Epidermal melanocyte (primary cell): ENCODE measurements around the gene PXMP2.

ENCODE experiments used
- DNase-seq: peaks from one replicate; pipeline ENCODE4 v3.0.0; 2011; ENCODE audit warnings: low spot score; ENCODE audit not compliant: insufficient read length

The PXMP2 gene

GRCh38 chr12:132720606-132721345 is 33.4 kb downstream of the PXMP2 start:
- DNase-seq: no peak

- DNase-seq: no peak
These were observed 35.8 kb downstream of the PXMP2 start for GRCh38 chr12:132723015-132723763.

GRCh38 chr12:132723764-132724140 is 36.4 kb downstream of the PXMP2 start:
- DNase-seq: no peak

- peak; percentile 76 for DNase-seq
These were observed 37.3 kb downstream of the PXMP2 start for GRCh38 chr12:132724506-132725241.

GRCh38 chr12:132726386-132726785 is 39.0 kb downstream of the PXMP2 start:
- no peak for DNase-seq

- no peak for DNase-seq
These were observed 39.9 kb downstream of the PXMP2 start for GRCh38 chr12:132727091-132727794.

- DNase-seq: no peak
These were observed 41.1 kb downstream of the PXMP2 start for GRCh38 chr12:132728502-132728901.

- no peak for DNase-seq
These were observed 42.3 kb downstream of the PXMP2 start for GRCh38 chr12:132729541-132730320.

GRCh38 chr12:132730353-132730752 is 43.0 kb downstream of the PXMP2 start:
- no peak for DNase-seq

- no peak for DNase-seq
These were observed 44.2 kb downstream of the PXMP2 start for GRCh38 chr12:132731574-132731973.

- no peak for DNase-seq
These were observed 46.8 kb downstream of the PXMP2 start for GRCh38 chr12:132734206-132734605.

- DNase-seq: no peak
These were observed 48.1 kb downstream of the PXMP2 start for GRCh38 chr12:132735496-132735895.

GRCh38 chr12:132736378-132736777 is 49.0 kb downstream of the PXMP2 start:
- no peak for DNase-seq

- DNase-seq: no peak
These were observed 49.5 kb downstream of the PXMP2 start for GRCh38 chr12:132736913-132737312.

- no peak for DNase-seq
These were observed 52.4 kb downstream of the PXMP2 start for GRCh38 chr12:132739600-132740312.

GRCh38 chr12:132740313-132740646 is 52.9 kb downstream of the PXMP2 start:
- DNase-seq: no peak

- DNase-seq: no peak
These were observed 53.3 kb downstream of the PXMP2 start for GRCh38 chr12:132740652-132741051.

GRCh38 chr12:132741620-132742019 is 54.2 kb downstream of the PXMP2 start:
- no peak for DNase-seq

GRCh38 chr12:132743831-132744230 is 56.4 kb downstream of the PXMP2 start:
- no peak for DNase-seq

GRCh38 chr12:132746613-132747012 is 59.2 kb downstream of the PXMP2 start:
- DNase-seq: no peak
